H9 (cell line): ENCODE measurements around the gene THOC2. TPM values are rescaled to one million over a fixed set of nuclear protein-coding genes. Genes with fewer than 3 reads are reported as not detected.
"Not testable (repeated sequence)": the region's sequence is repeated elsewhere in the genome, so short reads cannot be mapped to it uniquely, and the experiment has no call there.

ENCODE experiments used
- DNase-seq: peaks from one replicate; pipeline ENCODE4 v3.0.0-alpha.2; 2017
- H2AFZ ChIP-seq: one replicate; pipeline ENCODE4 v1.6.1; 2013; ENCODE audit warnings: mild to moderate bottlenecking, low read length, control low read depth, moderate library complexity
- H2AK5ac ChIP-seq: 2 replicates; pipeline ENCODE4 v1.6.1; 2013; ENCODE audit warnings: low read length, control low read depth, mixed read lengths; ENCODE audit not compliant: insufficient read length
- H2BK120ac ChIP-seq: one replicate; pipeline ENCODE4 v1.6.1; 2013; ENCODE audit warnings: low read depth, mild to moderate bottlenecking, low read length, control low read depth, inconsistent platforms; ENCODE audit not compliant: poor library complexity, severe bottlenecking
- H2BK12ac ChIP-seq: 2 replicates; pipeline ENCODE4 v1.6.1; 2013; ENCODE audit warnings: low read length, control low read depth, mixed read lengths, low read depth; ENCODE audit not compliant: insufficient read length
- H2BK15ac ChIP-seq: 2 replicates; pipeline ENCODE4 v1.6.1; 2013; ENCODE audit warnings: low read depth, low read length, control low read depth
- H2BK20ac ChIP-seq: one replicate; pipeline ENCODE4 v1.6.1; 2013; ENCODE audit warnings: low read depth, mild to moderate bottlenecking, low read length, control low read depth, inconsistent platforms; ENCODE audit not compliant: poor library complexity, severe bottlenecking
- H2BK5ac ChIP-seq: 2 replicates; pipeline ENCODE4 v1.6.1; 2013; ENCODE audit warnings: low read length, control low read depth, mixed read lengths; ENCODE audit not compliant: insufficient read length
- H3K14ac ChIP-seq: 2 replicates; pipeline ENCODE4 v1.6.1; 2013; ENCODE audit warnings: low read length, control low read depth; ENCODE audit not compliant: insufficient read depth
- H3K18ac ChIP-seq: 2 replicates; pipeline ENCODE4 v1.6.1; 2013; ENCODE audit warnings: low read depth, mild to moderate bottlenecking, mixed read lengths, low read length, control low read depth; ENCODE audit not compliant: insufficient read length
- H3K23ac ChIP-seq: 2 replicates; pipeline ENCODE4 v1.6.1; 2013; ENCODE audit warnings: low read length, control low read depth, mixed read lengths, low read depth; ENCODE audit not compliant: insufficient read length
- H3K23me2 ChIP-seq: 2 replicates; pipeline ENCODE4 v1.6.1; 2013; ENCODE audit warnings: low read depth, mild to moderate bottlenecking, mixed read lengths, low read length, control low read depth; ENCODE audit not compliant: insufficient read length, poor library complexity, severe bottlenecking
- H3K27ac ChIP-seq: 2 replicates; pipeline ENCODE4 v1.5.1; 2013; ENCODE audit warnings: low read length, control low read depth, mixed read lengths, low read depth; ENCODE audit not compliant: insufficient read length
- H3K27me3 ChIP-seq: 2 replicates; pipeline ENCODE4 v1.6.1; 2013; ENCODE audit warnings: low read length, control low read depth, inconsistent platforms; ENCODE audit not compliant: insufficient read depth
- H3K4ac ChIP-seq: 2 replicates; pipeline ENCODE4 v1.6.1; 2013; ENCODE audit warnings: low read depth, mild to moderate bottlenecking, control low read depth, inconsistent platforms, low read length, moderate library complexity
- H3K4me1 ChIP-seq: 2 replicates; pipeline ENCODE4 v1.6.1; 2013; ENCODE audit warnings: low read length, control low read depth, inconsistent platforms; ENCODE audit not compliant: insufficient read depth
- H3K4me2 ChIP-seq: 2 replicates; pipeline ENCODE4 v1.6.1; 2013; ENCODE audit warnings: low read length, control low read depth, mixed read lengths; ENCODE audit not compliant: insufficient read length, insufficient read depth
- H3K56ac ChIP-seq: 2 replicates; pipeline ENCODE4 v1.6.1; 2013; ENCODE audit warnings: low read depth, mild to moderate bottlenecking, mixed read lengths, low read length, control low read depth; ENCODE audit not compliant: insufficient read length
- H3K79me1 ChIP-seq: 2 replicates; pipeline ENCODE4 v1.6.1; 2013; ENCODE audit warnings: low read depth, mild to moderate bottlenecking, moderate library complexity, low read length, control low read depth, inconsistent platforms; ENCODE audit not compliant: insufficient read depth, poor library complexity, severe bottlenecking
- H3K79me2 ChIP-seq: 2 replicates; pipeline ENCODE4 v1.6.1; 2013; ENCODE audit warnings: low read length, control low read depth, inconsistent platforms; ENCODE audit not compliant: insufficient read depth
- H3K9ac ChIP-seq: 2 replicates; pipeline ENCODE4 v1.6.1; 2013; ENCODE audit warnings: low read length, control low read depth, mixed read lengths; ENCODE audit not compliant: insufficient read length; ENCODE audit errors: extremely low read depth
- H3K9me3 ChIP-seq: one replicate; pipeline ENCODE4 v1.6.1; 2013; ENCODE audit warnings: low read depth, low read length, inconsistent platforms; ENCODE audit not compliant: control insufficient read depth
- H3T11ph ChIP-seq: one replicate; pipeline ENCODE4 v1.6.1; 2013; ENCODE audit warnings: mild to moderate bottlenecking, low read length, control low read depth, inconsistent platforms
- H4K20me1 ChIP-seq: one replicate; pipeline ENCODE4 v1.6.1; 2013; ENCODE audit not compliant: control insufficient read depth, insufficient read length, insufficient read depth
- H4K5ac ChIP-seq: 2 replicates; pipeline ENCODE4 v1.6.1; 2013; ENCODE audit warnings: low read depth, mild to moderate bottlenecking, mixed read lengths, low read length, control low read depth; ENCODE audit not compliant: insufficient read length
- H4K8ac ChIP-seq: replicated peaks from 2 replicates; pipeline ENCODE4 v1.6.1; 2013; ENCODE audit warnings: low read length, control low read depth, mixed read lengths, low read depth; ENCODE audit not compliant: insufficient read length
- H4K91ac ChIP-seq: 2 replicates; pipeline ENCODE4 v1.6.1; 2013; ENCODE audit warnings: low read depth, mild to moderate bottlenecking, moderate library complexity, mixed read lengths, low read length, control low read depth; ENCODE audit not compliant: insufficient read length
- H3K27ac Mint-ChIP-seq, 3 experiments: 2 replicates in 2 of 3; 3 replicates in 1 of 3; pipeline ENCODE4 v1.8.0; 2020 to 2021; ENCODE audit warnings: mixed read lengths in 3 of 3, mild to moderate bottlenecking in 1 of 3, moderate library complexity in 1 of 3
- H3K27me3 Mint-ChIP-seq: 2 replicates; pipeline ENCODE4 v1.8.0; 2021; ENCODE audit warnings: low read depth, mild to moderate bottlenecking, moderate library complexity, mixed read lengths
- H3K36me3 Mint-ChIP-seq, 3 experiments: 2 replicates in 2 of 3; 3 replicates in 1 of 3; pipeline ENCODE4 v1.8.0; 2020 to 2021; ENCODE audit warnings: low read depth in 3 of 3, mixed read lengths in 3 of 3; ENCODE audit not compliant: insufficient read depth in 1 of 3
- H3K4me1 Mint-ChIP-seq, 2 experiments: 2 replicates each; pipeline ENCODE4 v1.8.0; 2020; ENCODE audit warnings: mixed read lengths in 2 of 2
- H3K4me3 Mint-ChIP-seq, 2 experiments: 2 replicates in 1 of 2; 3 replicates in 1 of 2; pipeline ENCODE4 v1.8.0; 2020 to 2021; ENCODE audit warnings: mild to moderate bottlenecking in 2 of 2, mixed read lengths in 2 of 2, moderate library complexity in 1 of 2
- H3K9me3 Mint-ChIP-seq, 2 experiments: 2 replicates in 1 of 2; 3 replicates in 1 of 2; pipeline ENCODE4 v1.8.0; 2020; ENCODE audit warnings: mild to moderate bottlenecking in 2 of 2, mixed read lengths in 2 of 2, moderate library complexity in 1 of 2
- CTCF ChIP-seq: fragments of 200-600 bp; sonication (generic); conservative IDR thresholded peaks from 3 replicates; pipeline ENCODE4 v1.8.0; 2021; ENCODE audit warnings: antibody characterized with exemption, mild to moderate bottlenecking
- WGBS: extraction: QIAGEN DNeasy Blood & Tissue Kit; methylation state at CpG from one replicate; pipeline ENCODE4 v1.1.7; 2013; ENCODE audit warnings: missing lambda C conversion rate, low lambda C conversion rate, mixed read lengths; ENCODE audit not compliant: insufficient read length; ENCODE audit errors: extremely low coverage; 5-methylcytosine and 5-hydroxymethylcytosine counted together
- total RNA-seq: library from RNA; stranded (reverse); gene quantifications from 2 replicates; pipeline ENCODE4 v1.2.1, GENCODE V29; 2021

THOC2 gene
- total RNA-seq, 1 experiment from 2014 or later: 72.1 TPM

GRCh38 chrX:123713434-123713833 is 19.4 kb downstream of the THOC2 start:
- Histone ChIP-seq H3K79me2 (peaks cover 2% of the 10 kb centered on the region; the same call in 1 of the 2 replicates), H2AFZ (no peak overlapping the region), H2AK5ac (no peak overlapping the region), H4K8ac (no peak overlapping the region), H2BK5ac (no peak overlapping the region), H2BK15ac (no peak overlapping the region), H3K4me2 (no peak overlapping the region), H3K4me1 (no peaks in the 10 kb centered on the region; the same call in 1 of the 2 replicates), H3K27ac (no peak overlapping the region), H3T11ph (no peak overlapping the region), H3K4ac (no peak overlapping the region), H4K91ac (no peak overlapping the region), H3K9me3 (peaks cover 7% of the 10 kb centered on the region), H3K14ac (no peak overlapping the region), H2BK12ac (no peak overlapping the region), H2BK20ac (no peak overlapping the region), H3K9ac (no peak overlapping the region), H2BK120ac (no peak overlapping the region), H4K5ac (no peak overlapping the region), H3K18ac (no peak overlapping the region), H3K23ac (no peak overlapping the region), H3K79me1 (no peaks in the 10 kb centered on the region), H3K27me3 (no peaks in the 10 kb centered on the region), H4K20me1 (no peaks in the 10 kb centered on the region), H3K56ac (no peak overlapping the region), H3K23me2 (no peaks in the 10 kb centered on the region)
- Mint-ChIP-seq H3K4me3 (no peak overlapping the region), H3K4me1 (peaks cover 0 to 3% of the 10 kb centered on the region in 2 experiments; a peak in 2 of 4 replicates), H3K9me3 (peaks cover 14 to 53% of the 10 kb centered on the region in 2 experiments), H3K36me3 (peaks cover 5 to 19% (median 19%) of the 10 kb centered on the region in 3 experiments; a peak in 6 of 7 replicates), H3K27ac (peak overlapping the region in 2 of 3 experiments; percentile 34 to 46; a peak in 2 of 7 replicates), H3K27me3 (no peaks in the 10 kb centered on the region)
- TF ChIP-seq CTCF: no peak
- DNase-seq: no peak
- WGBS: no CpG with 5 or more reads among the region's 4 CpGs

GRCh38 chrX:123711201-123711600 is 21.7 kb downstream of the THOC2 start:
- not testable (repeated sequence) for H3K79me1 ChIP-seq, H3K23me2 ChIP-seq, H2AK5ac ChIP-seq, DNase-seq, H4K91ac ChIP-seq, H3K4me1 ChIP-seq, H4K8ac ChIP-seq, H3K4me2 ChIP-seq, H3K9ac ChIP-seq, H3K9me3 ChIP-seq, H2BK120ac ChIP-seq, H3K56ac ChIP-seq, H2BK12ac ChIP-seq, H3K27ac Mint-ChIP-seq, H3K27ac ChIP-seq, H2BK5ac ChIP-seq, H2BK20ac ChIP-seq, H4K5ac ChIP-seq, H2AFZ ChIP-seq, H2BK15ac ChIP-seq, H3K23ac ChIP-seq, H3K27me3 Mint-ChIP-seq, H3T11ph ChIP-seq, H3K4me3 Mint-ChIP-seq, H3K27me3 ChIP-seq, H4K20me1 ChIP-seq, H3K4me1 Mint-ChIP-seq, H3K18ac ChIP-seq, H3K14ac ChIP-seq, H3K79me2 ChIP-seq, H3K4ac ChIP-seq
- peaks cover 7 to 38% of the 10 kb centered on the region in 2 experiments for H3K9me3 Mint-ChIP-seq
- peaks cover 0 to 21% (median 12%) of the 10 kb centered on the region in 3 experiments; a peak in 6 of 7 replicates for H3K36me3 Mint-ChIP-seq
- no CpG with 5 or more reads among the region's 5 CpGs for WGBS
